CD4-positive, alpha-beta memory T cell (primary cell): ENCODE measurements around the gene CTSZ. TPM values are rescaled to one million over a fixed set of nuclear protein-coding genes. Genes with fewer than 3 reads are reported as not detected.
"Not testable (repeated sequence)": the region's sequence is repeated elsewhere in the genome, so short reads cannot be mapped to it uniquely, and the experiment has no call there.

Experiments
- CTCF ChIA-PET: fragments of 350-600 bp; sonication (Branson Sonifier 250); formaldehyde crosslinking; loops from one replicate; lab custom pipeline; 2021; ENCODE audit warnings: inconsistent platforms; ENCODE audit not compliant: partially characterized antibody; lab: Charles Lee
- POLR2A ChIA-PET: fragments of 350-600 bp; sonication (Branson Sonifier 250); formaldehyde crosslinking; loops from one replicate; lab custom pipeline; 2021; ENCODE audit not compliant: partially characterized antibody; lab: Charles Lee
- DNase-seq, 5 donors: peaks; one replicate each; pipeline versions ENCODE4 v3.0.0 to v3.0.0-alpha.2; 2020 to 2022; ENCODE audit warnings: mixed read lengths in 1 of 5
- H3K27ac ChIP-seq: one replicate; pipeline ENCODE4 v1.7.0; 2013; ENCODE audit warnings: low read depth, low read length
- H3K27me3 ChIP-seq: 2 replicates; pipeline ENCODE4 v1.7.0; 2013; ENCODE audit warnings: mild to moderate bottlenecking, low read length, moderate library complexity; ENCODE audit not compliant: insufficient read depth
- H3K36me3 ChIP-seq: 2 replicates; pipeline ENCODE4 v1.7.0; 2013; ENCODE audit warnings: mild to moderate bottlenecking, low read length, moderate library complexity; ENCODE audit not compliant: insufficient read depth
- H3K4me1 ChIP-seq: 2 replicates; pipeline ENCODE4 v1.7.0; 2013; ENCODE audit warnings: mild to moderate bottlenecking, low read length, moderate library complexity; ENCODE audit not compliant: insufficient read depth
- H3K4me3 ChIP-seq, 2 donors: one replicate each; pipeline ENCODE4 v1.7.0; 2013; ENCODE audit warnings: low read length in 2 of 2, mild to moderate bottlenecking in 1 of 2
- H3K9me3 ChIP-seq, 2 donors: one replicate each; pipeline ENCODE4 v1.7.0; 2013; ENCODE audit warnings: low read length in 2 of 2, control low read depth in 1 of 2; ENCODE audit not compliant: control insufficient read depth in 1 of 2
- H3K27ac Mint-ChIP-seq, 7 donors: one replicate each; pipeline ENCODE4 v1.8.0; 2020 to 2021; ENCODE audit warnings: mixed read lengths in 7 of 7, mild to moderate bottlenecking in 6 of 7, inconsistent platforms in 3 of 7, moderate library complexity in 3 of 7
- H3K27me3 Mint-ChIP-seq, 2 donors: one replicate each; pipeline ENCODE4 v1.8.0; 2020 to 2021; ENCODE audit warnings: mixed read lengths in 2 of 2
- H3K36me3 Mint-ChIP-seq, 2 donors: one replicate each; pipeline ENCODE4 v1.8.0; 2020 to 2021; ENCODE audit warnings: mixed read lengths in 2 of 2, inconsistent platforms in 1 of 2, mild to moderate bottlenecking in 1 of 2
- H3K4me1 Mint-ChIP-seq, 4 donors: one replicate each; pipeline ENCODE4 v1.8.0; 2020 to 2021; ENCODE audit warnings: mixed read lengths in 4 of 4, mild to moderate bottlenecking in 1 of 4
- H3K4me3 Mint-ChIP-seq, 8 donors: one replicate each; pipeline ENCODE4 v1.8.0; 2020 to 2021; ENCODE audit warnings: mixed read lengths in 8 of 8, mild to moderate bottlenecking in 7 of 8, moderate library complexity in 6 of 8, inconsistent platforms in 3 of 8
- H3K9me3 Mint-ChIP-seq, 8 donors: one replicate each; pipeline ENCODE4 v1.8.0; 2020 to 2021; ENCODE audit warnings: mixed read lengths in 8 of 8, mild to moderate bottlenecking in 5 of 8, inconsistent platforms in 3 of 8, moderate library complexity in 1 of 8
- intact Hi-C: fragments of 100-400 bp; cut with micrococcal nuclease; formaldehyde crosslinking; loops from one replicate; pipeline ENCODE4 v1.15.1; 2023
- polyA plus RNA-seq, 2 donors: library from polyadenylated mRNA; unstranded; fragments of 300-500 nt; fragmentation: Illumina TruSeq; gene quantifications; one replicate each; pipeline ENCODE4 v1.2.3, GENCODE V29; 2021
- total RNA-seq, 2 experiments: library from RNA; stranded (reverse); gene quantifications; one replicate each; pipeline ENCODE4 v1.2.3, GENCODE V29; 2021

Gene CTSZ
- total and polyA plus RNA-seq, 4 experiments from 2014 or later, result 0.76 to 37.3 (median 19.1) TPM

GRCh38 chr20:59041487-59041886 lies 34.4 kb upstream of the CTSZ start:
- not testable (repeated sequence) for DNase-seq, H3K9me3 Mint-ChIP-seq, H3K27me3 Mint-ChIP-seq, H3K27me3 ChIP-seq, H3K9me3 ChIP-seq
- H3K27ac Mint-ChIP-seq, result peak overlapping the region; percentile 80 to 91 (median 85)
- CTCF ChIA-PET, result interaction anchor here (1.3 to 1.9 kb wide), 2 partner anchors 10 to 47 kb away, joined by 3 to 6 read pairs; partner anchors contain the start of gene ATP5F1E
- Histone ChIP-seq H3K4me1 (peaks cover 58% of the 10 kb centered on the region), H3K27ac (peak overlapping the region; percentile 92), H3K36me3 (peaks cover 18% of the 10 kb centered on the region), H3K4me3 (peak overlapping the region in 1 of 2 donors; percentile 91)
- peaks cover 33 to 64% (median 51%) of the 10 kb centered on the region in 4 donors for H3K4me1 Mint-ChIP-seq
- peaks cover 12 to 27% of the 10 kb centered on the region in 2 donors for H3K36me3 Mint-ChIP-seq
- intact Hi-C loops, result loop anchor here (5.0 kb wide), 1 partner anchor 81 kb away; no protein-coding TSS in a partner anchor
- peak overlapping the region; percentile 69 to 95 (median 92) for H3K4me3 Mint-ChIP-seq
- POLR2A ChIA-PET, result interaction anchor here (1.5 to 4.9 kb wide), 3 partner anchors 9 to 153 kb away, joined by 3 to 104 read pairs (median 5); partner anchors contain the start of gene ATP5F1E

GRCh38 chr20:59040667-59041066 lies 33.6 kb upstream of the CTSZ start:
- Histone ChIP-seq H3K4me1 (peaks cover 58% of the 10 kb centered on the region), H3K4me3 (no peak overlapping the region), H3K27ac (peak overlapping the region; percentile 92), H3K36me3 (peaks cover 26% of the 10 kb centered on the region), H3K27me3 (no peaks in the 10 kb centered on the region), H3K9me3 (no peaks in the 10 kb centered on the region)
- peak overlapping the region in 6 of 7 donors; percentile 39 to 91 (median 88) for H3K27ac Mint-ChIP-seq
- H3K27me3 Mint-ChIP-seq, result no peaks in the 10 kb centered on the region
- H3K4me1 Mint-ChIP-seq, result peaks cover 35 to 65% (median 53%) of the 10 kb centered on the region in 4 donors
- no peaks in the 10 kb centered on the region for H3K9me3 Mint-ChIP-seq
- CTCF ChIA-PET, result interaction anchor here (0.7 to 1.9 kb wide), 3 partner anchors 9 to 167 kb away, joined by 3 to 6 read pairs (median 3); partner anchors contain the start of gene ATP5F1E
- H3K4me3 Mint-ChIP-seq, result peak overlapping the region; percentile 69 to 95 (median 92)
- H3K36me3 Mint-ChIP-seq, result peaks cover 17 to 34% of the 10 kb centered on the region in 2 donors
- DNase-seq, result no peak
- POLR2A ChIA-PET, result interaction anchor here (1.1 to 4.9 kb wide), 3 partner anchors 8 to 152 kb away, joined by 3 to 104 read pairs (median 5); partner anchors contain the start of gene ATP5F1E
- intact Hi-C loops, result loop anchor here (5.0 kb wide), 1 partner anchor 82 kb away; no protein-coding TSS in a partner anchor

GRCh38 chr20:59039233-59039632 lies 32.2 kb upstream of the CTSZ start:
- Mint-ChIP-seq H3K36me3 (peaks cover 22 to 43% of the 10 kb centered on the region in 2 donors), H3K4me1 (peaks cover 37 to 69% (median 51%) of the 10 kb centered on the region in 4 donors), H3K9me3 (no peaks in the 10 kb centered on the region), H3K4me3 (peak overlapping the region in 4 of 8 donors; percentile 5 to 93 (median 46)), H3K27me3 (no peaks in the 10 kb centered on the region), H3K27ac (peak overlapping the region in 3 of 7 donors; percentile 27 to 47 (median 35))
- no peaks in the 10 kb centered on the region for H3K27me3 ChIP-seq
- peaks cover 58% of the 10 kb centered on the region for H3K4me1 ChIP-seq
- ChIA-PET POLR2A (no interaction called here), CTCF (no interaction called here)
- peaks cover 35% of the 10 kb centered on the region for H3K36me3 ChIP-seq
- H3K4me3 ChIP-seq, result no peak overlapping the region
- intact Hi-C loops, result loop anchor here (10.0 kb wide), 1 partner anchor 1644 kb away; the partner anchor contains the start of gene RBM38
- DNase-seq, result no peak
- H3K27ac ChIP-seq, result no peak overlapping the region
- H3K9me3 ChIP-seq, result no peaks in the 10 kb centered on the region

GRCh38 chr20:59037386-59037785 lies 30.3 kb upstream of the CTSZ start:
- no peaks in the 10 kb centered on the region for H3K9me3 Mint-ChIP-seq
- H3K36me3 Mint-ChIP-seq, result peaks cover 22 to 53% of the 10 kb centered on the region in 2 donors
- H3K27ac Mint-ChIP-seq, result peak overlapping the region in 4 of 7 donors; percentile 16 to 50 (median 42)
- peaks cover 32 to 60% (median 44%) of the 10 kb centered on the region in 4 donors for H3K4me1 Mint-ChIP-seq
- H3K27me3 Mint-ChIP-seq, result no peaks in the 10 kb centered on the region
- intact Hi-C loops, result loop anchor here (10.0 kb wide), 1 partner anchor 1643 kb away; the partner anchor contains the start of gene RBM38
- Histone ChIP-seq H3K4me3 (no peak overlapping the region), H3K9me3 (no peaks in the 10 kb centered on the region), H3K27ac (no peak overlapping the region), H3K4me1 (peaks cover 52% of the 10 kb centered on the region), H3K27me3 (no peaks in the 10 kb centered on the region), H3K36me3 (peaks cover 35% of the 10 kb centered on the region)
- DNase-seq, result no peak
- ChIA-PET CTCF (no interaction called here), POLR2A (no interaction called here)
- H3K4me3 Mint-ChIP-seq, result no peak overlapping the region

- H3K27me3 ChIP-seq, result no peaks in the 10 kb centered on the region
- Mint-ChIP-seq H3K27me3 (no peaks in the 10 kb centered on the region), H3K27ac (peak overlapping the region in 6 of 7 donors; percentile 17 to 82 (median 54)), H3K4me3 (peak overlapping the region in 1 of 8 donors; percentile 4), H3K36me3 (peaks cover 26 to 64% of the 10 kb centered on the region in 2 donors), H3K9me3 (peaks cover 0 to 2% (median 0%) of the 10 kb centered on the region in 8 donors), H3K4me1 (peaks cover 33 to 55% (median 40%) of the 10 kb centered on the region in 4 donors)
- intact Hi-C loops, result loop anchor here (10.0 kb wide), 1 partner anchor 1641 kb away; the partner anchor contains the start of gene RBM38
- no peak for DNase-seq
- no peaks in the 10 kb centered on the region for H3K9me3 ChIP-seq
- POLR2A ChIA-PET, result no interaction called here
- CTCF ChIA-PET, result no interaction called here
- H3K27ac ChIP-seq, result no peak overlapping the region
- H3K4me1 ChIP-seq, result peaks cover 48% of the 10 kb centered on the region
- no peak overlapping the region for H3K4me3 ChIP-seq
- peaks cover 35% of the 10 kb centered on the region for H3K36me3 ChIP-seq
Observed at GRCh38 chr20:59035381-59035780, 28.3 kb upstream of the CTSZ start.

GRCh38 chr20:59033616-59034165 lies 26.6 kb upstream of the CTSZ start:
- CTCF ChIA-PET, result interaction anchor here (0.6 to 1.5 kb wide), 3 partner anchors 9 to 399 kb away, joined by 3 to 4 read pairs (median 3); partner anchors contain the start of gene PRELID3B
- H3K9me3 Mint-ChIP-seq, result peaks cover 0 to 2% (median 0%) of the 10 kb centered on the region in 8 donors
- intact Hi-C loops, result loop anchor here (5.0 to 10.0 kb wide), 3 partner anchors 129 to 1639 kb away; partner anchors contain the start of genes RAB22A, RBM38 and ZNF831

More at GRCh38 chr20:59033616-59034165, 26.6 kb upstream of the CTSZ start:
- Histone ChIP-seq H3K9me3 (no peaks in the 10 kb centered on the region), H3K4me1 (peaks cover 48% of the 10 kb centered on the region), H3K27ac (no peak overlapping the region), H3K36me3 (peaks cover 51% of the 10 kb centered on the region), H3K4me3 (no peak overlapping the region), H3K27me3 (no peaks in the 10 kb centered on the region)
- Mint-ChIP-seq H3K4me3 (peak overlapping the region in 4 of 8 donors; percentile 15 to 61 (median 46)), H3K27ac (peak overlapping the region in 4 of 7 donors; percentile 46 to 96 (median 66)), H3K27me3 (no peaks in the 10 kb centered on the region), H3K36me3 (peaks cover 41 to 73% of the 10 kb centered on the region in 2 donors), H3K4me1 (peaks cover 31 to 54% (median 43%) of the 10 kb centered on the region in 4 donors)
- POLR2A ChIA-PET, result interaction anchor here (1.8 to 3.8 kb wide), 6 partner anchors 8 to 382 kb away, joined by 7 to 104 read pairs (median 31); partner anchors contain the start of genes NELFCD, PRELID3B and STX16
- DNase-seq, result no peak
